ENCODE results near the gene FAXC. TPM values are rescaled to one million over a fixed set of nuclear protein-coding genes. Genes with fewer than 3 reads are reported as not detected.

Gene FAXC
- total and polyA plus RNA-seq, 2 donors (not counting 3 experiments of a cell fraction or from before 2014, with no cell fraction given), result 3.4 to 3.6 TPM

GRCh38 chr6:99359800-99360199, 10.3 kb upstream of the FAXC start:
- H3K9me1 ChIP-seq (replicated peaks; ENCODE audit: control insufficient read depth, extremely low read depth, insufficient read depth, low read length), result no peaks in the 10 kb centered on the region
- ChIA-PET POLR2A (no interaction called here), CTCF (interaction anchor here (1.7 kb wide), 1 partner anchor 29 kb away, joined by 10 read pairs; no protein-coding TSS in a partner anchor)
- dilution Hi-C loops (cut with MboI; ENCODE audit: extremely low pct_ligation_motif_present, low sequenced_read_pairs) (no loop called here), intact Hi-C loops (cut with micrococcal nuclease) (no loop called here)
- H3K4me2 ChIP-seq (ENCODE audit: insufficient read depth, low read length), result no peak overlapping the region
- H2AFZ ChIP-seq (ENCODE audit: low read depth, low read length), result no peak overlapping the region
- H3K27me3 ChIP-seq (ENCODE audit: control insufficient read depth in 2 of 2, insufficient read depth in 2 of 2, low read length in 2 of 2), result peaks cover 7 to 30% of the 10 kb centered on the region in 2 experiments
- no peak for DNase-seq (ENCODE audit: low read depth, low spot score)
- no peak overlapping the region for H3K4me3 ChIP-seq (replicated peaks in 1 of 3; ENCODE audit: insufficient read depth in 1 of 3, low read depth in 1 of 3, low read length in 3 of 3)
- no peaks in the 10 kb centered on the region for H3K4me1 ChIP-seq (ENCODE audit: control insufficient read depth, extremely low read depth, insufficient read depth, low read length)
- H4K20me1 ChIP-seq (replicated peaks; ENCODE audit: control insufficient read depth, extremely low read depth, insufficient read depth, low read length), result no peaks in the 10 kb centered on the region
- no peak for FAIRE-seq
- no peaks in the 10 kb centered on the region for H3K36me3 ChIP-seq (ENCODE audit: control insufficient read depth in 2 of 2, extremely low read depth in 1 of 2, insufficient read depth in 2 of 2, low read length in 2 of 2)
- H3K79me2 ChIP-seq (ENCODE audit: control insufficient read depth, insufficient read depth, low read length), result no peaks in the 10 kb centered on the region
- H3K9ac ChIP-seq (replicated peaks; ENCODE audit: extremely low read depth, insufficient read depth, low read length), result no peak overlapping the region
- no peak for TF ChIP-seq MYC (IDR thresholded peaks at IDR 0.05; ENCODE audit: low read depth, low read length)
- TF ChIP-seq POLR2AphosphoS5 (IDR thresholded peaks at IDR 0.05; ENCODE audit: insufficient read depth, low read depth, low read length), result no peak
- TF ChIP-seq, protein P1, sequence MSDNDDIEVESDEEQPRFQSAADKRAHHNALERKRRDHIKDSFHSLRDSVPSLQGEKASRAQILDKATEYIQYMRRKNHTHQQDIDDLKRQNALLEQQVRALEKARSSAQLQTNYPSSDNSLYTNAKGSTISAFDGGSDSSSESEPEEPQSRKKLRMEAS (IDR thresholded peaks at IDR 0.05; ENCODE audit: insufficient read depth, insufficient read length), result no peak
- TF ChIP-seq FOS (IDR thresholded peaks at IDR 0.05; ENCODE audit: borderline replicate concordance, insufficient read depth, low read length), result no peak
- no peak for TF ChIP-seq GATA2 (IDR thresholded peaks at IDR 0.05; ENCODE audit: insufficient read depth, insufficient read length, low read depth, low read length)
- no peak for TF ChIP-seq EZH2 (IDR thresholded peaks at IDR 0.05; ENCODE audit: borderline replicate concordance, low read depth, low read length, severe bottlenecking)
- TF ChIP-seq JUN (IDR thresholded peaks at IDR 0.05; ENCODE audit: borderline replicate concordance, insufficient read depth, insufficient read length, low read depth), result no peak
- TF ChIP-seq POLR2A (IDR thresholded peaks at IDR 0.05; ENCODE audit: low read depth, low read length), result no peak
- BruUV-seq (replicated peaks), result no TSS peak
- H3K9me3 ChIP-seq (replicated peaks; ENCODE audit: control insufficient read depth, insufficient read depth, low read length), result no peaks in the 10 kb centered on the region
- H3K27ac ChIP-seq (ENCODE audit: insufficient read depth, low read depth, low read length), result no peak overlapping the region

GRCh38 chr6:99356641-99357040, 7.2 kb upstream of the FAXC start:
- FAIRE-seq, result no peak

More at GRCh38 chr6:99356641-99357040, 7.2 kb upstream of the FAXC start:
- no peak overlapping the region for H3K9ac ChIP-seq (replicated peaks; ENCODE audit: extremely low read depth, insufficient read depth, low read length)
- no peak for DNase-seq (ENCODE audit: low read depth, low spot score)
- no peaks in the 10 kb centered on the region for H3K9me1 ChIP-seq (replicated peaks; ENCODE audit: control insufficient read depth, extremely low read depth, insufficient read depth, low read length)
- H3K4me3 ChIP-seq (replicated peaks in 1 of 3; ENCODE audit: insufficient read depth in 1 of 3, low read depth in 1 of 3, low read length in 3 of 3), result no peak overlapping the region
- CTCF ChIA-PET, result no interaction called here
- peaks cover 7 to 28% of the 10 kb centered on the region in 2 experiments for H3K27me3 ChIP-seq (ENCODE audit: control insufficient read depth in 2 of 2, insufficient read depth in 2 of 2, low read length in 2 of 2)
- BruUV-seq (replicated peaks), result no TSS peak
- no peak overlapping the region for H3K4me2 ChIP-seq (ENCODE audit: insufficient read depth, low read length)
- no peak overlapping the region for H3K27ac ChIP-seq (ENCODE audit: insufficient read depth, low read depth, low read length)
- TF ChIP-seq, protein P1 (IDR thresholded peaks at IDR 0.05; ENCODE audit: insufficient read depth, insufficient read length), result no peak
- POLR2A ChIA-PET, result no interaction called here
- no peaks in the 10 kb centered on the region for H3K9me3 ChIP-seq (replicated peaks; ENCODE audit: control insufficient read depth, insufficient read depth, low read length)
- H3K4me1 ChIP-seq (ENCODE audit: control insufficient read depth, extremely low read depth, insufficient read depth, low read length), result no peaks in the 10 kb centered on the region
- H3K36me3 ChIP-seq (ENCODE audit: control insufficient read depth in 2 of 2, extremely low read depth in 1 of 2, insufficient read depth in 2 of 2, low read length in 2 of 2), result no peaks in the 10 kb centered on the region
- dilution Hi-C loops (cut with MboI; ENCODE audit: extremely low pct_ligation_motif_present, low sequenced_read_pairs), result no loop called here
- H3K79me2 ChIP-seq (ENCODE audit: control insufficient read depth, insufficient read depth, low read length), result no peaks in the 10 kb centered on the region
- intact Hi-C loops (cut with micrococcal nuclease), result no loop called here
- no peak overlapping the region for H2AFZ ChIP-seq (ENCODE audit: low read depth, low read length)
- H4K20me1 ChIP-seq (replicated peaks; ENCODE audit: control insufficient read depth, extremely low read depth, insufficient read depth, low read length), result no peaks in the 10 kb centered on the region

Data from endothelial cell of umbilical vein (primary cell).